ENCODE results near the gene DDIAS.
A peak's percentile ranks its signal among the peaks of the same experiment; 100 is the strongest.

DNA sequence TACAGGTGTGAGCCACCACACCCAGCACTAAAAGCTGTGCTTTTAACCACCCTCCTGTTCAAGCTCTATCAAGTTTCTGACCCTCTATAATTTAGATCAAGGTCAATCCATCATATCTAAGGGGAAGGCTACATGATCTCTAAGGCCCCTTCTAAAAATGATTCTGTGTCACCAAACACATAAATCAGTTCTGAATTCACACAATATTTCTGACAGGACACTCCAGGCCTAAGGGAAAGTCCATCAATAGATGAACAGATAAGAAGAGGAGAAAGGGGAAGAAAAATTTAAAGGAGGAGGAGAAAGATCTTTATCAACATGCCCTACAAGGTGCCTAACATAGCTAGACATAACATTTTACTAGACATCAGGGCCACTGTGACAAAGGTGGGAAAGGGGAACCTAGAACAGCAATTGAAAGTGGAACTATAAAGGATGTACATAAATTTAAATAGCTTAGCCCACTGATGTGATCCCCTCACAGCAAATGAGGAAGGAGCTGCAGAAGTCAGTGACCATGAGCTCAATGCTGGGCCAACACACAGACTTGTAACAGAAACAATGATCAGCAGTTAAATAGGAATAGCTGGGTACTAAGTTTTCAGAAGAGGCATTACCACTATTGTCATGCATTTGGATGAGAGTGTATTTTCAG, 6.0 kb upstream of the DDIAS start:
- TF ChIP-seq SP1 (IDR thresholded peaks at IDR 0.05) (no peak), HDGF (IDR thresholded peaks at IDR 0.05; ENCODE audit: borderline replicate concordance) (no peak), TARDBP (IDR thresholded peaks at IDR 0.05) (no peak), ZNF384 (IDR thresholded peaks at IDR 0.05) (no peak), FOXA1 (IDR thresholded peaks at IDR 0.05) (no peak), SUZ12 (IDR thresholded peaks at IDR 0.05) (no peak), CTBP1 (IDR thresholded peaks at IDR 0.05; ENCODE audit: borderline replicate concordance) (no peak)
- TF ChIP-seq, protein P1, sequence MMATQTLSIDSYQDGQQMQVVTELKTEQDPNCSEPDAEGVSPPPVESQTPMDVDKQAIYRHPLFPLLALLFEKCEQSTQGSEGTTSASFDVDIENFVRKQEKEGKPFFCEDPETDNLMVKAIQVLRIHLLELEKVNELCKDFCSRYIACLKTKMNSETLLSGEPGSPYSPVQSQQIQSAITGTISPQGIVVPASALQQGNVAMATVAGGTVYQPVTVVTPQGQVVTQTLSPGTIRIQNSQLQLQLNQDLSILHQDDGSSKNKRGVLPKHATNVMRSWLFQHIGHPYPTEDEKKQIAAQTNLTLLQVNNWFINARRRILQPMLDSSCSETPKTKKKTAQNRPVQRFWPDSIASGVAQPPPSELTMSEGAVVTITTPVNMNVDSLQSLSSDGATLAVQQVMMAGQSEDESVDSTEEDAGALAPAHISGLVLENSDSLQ (IDR thresholded peaks at IDR 0.05) = peak; percentile 49; the same call in 1 of the 2 replicates
